ENCODE data around the gene ARHGEF11. TPM values are rescaled to one million over a fixed set of nuclear protein-coding genes. Genes with fewer than 3 reads are reported as not detected.

The ARHGEF11 gene
- polyA plus RNA-seq, 1 donor (not counting 4 experiments of a cell fraction or from before 2014, with no cell fraction given) = 8.0 TPM

DNA sequence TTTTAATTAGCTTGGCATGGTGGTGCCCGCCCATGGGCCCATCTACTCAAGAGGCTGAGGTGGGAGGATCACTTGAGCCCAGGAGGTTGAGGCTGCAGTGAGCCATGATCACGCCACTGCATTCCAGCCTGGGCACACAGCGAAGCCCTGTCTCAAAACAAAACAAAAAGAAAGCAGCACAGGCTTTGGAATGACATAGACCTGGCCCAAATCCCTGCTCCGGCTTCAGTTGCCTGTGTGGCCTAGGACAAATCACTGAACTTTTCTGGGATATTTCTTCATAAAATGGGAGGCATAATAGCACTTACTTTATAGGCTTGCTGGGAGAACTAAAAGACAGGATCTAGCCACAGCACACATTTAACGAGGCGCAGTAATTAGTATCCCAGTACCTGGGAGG, 149.6 kb downstream of the ARHGEF11 start:
- Histone ChIP-seq H2AFZ (ENCODE audit: control insufficient read depth, low read length) (no peak overlapping the region), H3K36me3 (ENCODE audit: control insufficient read depth in 2 of 2, extremely low read depth in 1 of 2, insufficient read depth in 2 of 2, low read length in 2 of 2) (no peaks in the 10 kb centered on the region), H3K9me3 (ENCODE audit: control insufficient read depth, low read depth, low read length) (no peaks in the 10 kb centered on the region), H3K27ac (ENCODE audit: control insufficient read depth, insufficient read depth, low read length) (peak overlapping the region; percentile 97), H3K4me1 (ENCODE audit: control insufficient read depth, extremely low read depth, insufficient read depth, low read length) (peaks cover 37% of the 10 kb centered on the region), H3K4me3 (ENCODE audit: control insufficient read depth in 2 of 3, extremely low read depth in 1 of 3, insufficient read depth in 2 of 3, low read depth in 1 of 3, low read length in 3 of 3) (no peak overlapping the region), H3K4me2 (ENCODE audit: control insufficient read depth, extremely low read depth, insufficient read depth, low read depth, low read length) (peak overlapping the region; percentile 90), H3K9me1 (ENCODE audit: control insufficient read depth, extremely low read depth, insufficient read depth, low read length) (no peaks in the 10 kb centered on the region), H4K20me1 (ENCODE audit: control insufficient read depth, extremely low read depth, insufficient read depth, low read length) (no peaks in the 10 kb centered on the region), H3K79me2 (ENCODE audit: control insufficient read depth, insufficient read depth, low read length) (no peaks in the 10 kb centered on the region), H3K27me3 (ENCODE audit: control insufficient read depth, extremely low read depth, insufficient read depth, low read length) (no peaks in the 10 kb centered on the region), H3K9ac (ENCODE audit: control insufficient read depth, extremely low read depth, insufficient read depth, low read length) (no peak overlapping the region)
- TF ChIP-seq, protein P1, sequence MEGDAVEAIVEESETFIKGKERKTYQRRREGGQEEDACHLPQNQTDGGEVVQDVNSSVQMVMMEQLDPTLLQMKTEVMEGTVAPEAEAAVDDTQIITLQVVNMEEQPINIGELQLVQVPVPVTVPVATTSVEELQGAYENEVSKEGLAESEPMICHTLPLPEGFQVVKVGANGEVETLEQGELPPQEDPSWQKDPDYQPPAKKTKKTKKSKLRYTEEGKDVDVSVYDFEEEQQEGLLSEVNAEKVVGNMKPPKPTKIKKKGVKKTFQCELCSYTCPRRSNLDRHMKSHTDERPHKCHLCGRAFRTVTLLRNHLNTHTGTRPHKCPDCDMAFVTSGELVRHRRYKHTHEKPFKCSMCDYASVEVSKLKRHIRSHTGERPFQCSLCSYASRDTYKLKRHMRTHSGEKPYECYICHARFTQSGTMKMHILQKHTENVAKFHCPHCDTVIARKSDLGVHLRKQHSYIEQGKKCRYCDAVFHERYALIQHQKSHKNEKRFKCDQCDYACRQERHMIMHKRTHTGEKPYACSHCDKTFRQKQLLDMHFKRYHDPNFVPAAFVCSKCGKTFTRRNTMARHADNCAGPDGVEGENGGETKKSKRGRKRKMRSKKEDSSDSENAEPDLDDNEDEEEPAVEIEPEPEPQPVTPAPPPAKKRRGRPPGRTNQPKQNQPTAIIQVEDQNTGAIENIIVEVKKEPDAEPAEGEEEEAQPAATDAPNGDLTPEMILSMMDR (optimal IDR thresholded peaks at IDR 0.05 in 1 of 3, IDR thresholded peaks at IDR 0.05 in 1 of 3, conservative IDR thresholded peaks at IDR 0.05 in 1 of 3; ENCODE audit: extremely low read depth in 1 of 3, insufficient read depth in 2 of 3, low read length in 3 of 3) = no peak
- TF ChIP-seq EZH2 (IDR thresholded peaks at IDR 0.05; ENCODE audit: low read length) = no peak
- DNase-seq (ENCODE audit: low read depth, low spot score) = no peak
- FAIRE-seq = no peak
- dilution Hi-C loops (cut with MboI; ENCODE audit: extremely low pct_ligation_motif_present, low sequenced_read_pairs) = no loop called here

GRCh38 chr1:156895455-156895812, 150.1 kb downstream of the ARHGEF11 start:
- Histone ChIP-seq H3K27ac (ENCODE audit: control insufficient read depth, insufficient read depth, low read length) (no peak overlapping the region), H3K36me3 (ENCODE audit: control insufficient read depth in 2 of 2, extremely low read depth in 1 of 2, insufficient read depth in 2 of 2, low read length in 2 of 2) (no peaks in the 10 kb centered on the region), H3K4me1 (ENCODE audit: control insufficient read depth, extremely low read depth, insufficient read depth, low read length) (peaks cover 37% of the 10 kb centered on the region), H3K9me1 (ENCODE audit: control insufficient read depth, extremely low read depth, insufficient read depth, low read length) (no peaks in the 10 kb centered on the region), H4K20me1 (ENCODE audit: control insufficient read depth, extremely low read depth, insufficient read depth, low read length) (no peaks in the 10 kb centered on the region), H3K9me3 (ENCODE audit: control insufficient read depth, low read depth, low read length) (no peaks in the 10 kb centered on the region), H3K9ac (ENCODE audit: control insufficient read depth, extremely low read depth, insufficient read depth, low read length) (no peak overlapping the region), H3K4me3 (ENCODE audit: control insufficient read depth in 2 of 3, extremely low read depth in 1 of 3, insufficient read depth in 2 of 3, low read depth in 1 of 3, low read length in 3 of 3) (no peak overlapping the region), H3K4me2 (ENCODE audit: control insufficient read depth, extremely low read depth, insufficient read depth, low read depth, low read length) (no peak overlapping the region), H3K27me3 (ENCODE audit: control insufficient read depth, extremely low read depth, insufficient read depth, low read length) (no peaks in the 10 kb centered on the region), H2AFZ (ENCODE audit: control insufficient read depth, low read length) (no peak overlapping the region), H3K79me2 (ENCODE audit: control insufficient read depth, insufficient read depth, low read length) (no peaks in the 10 kb centered on the region)
- FAIRE-seq (no peak), DNase-seq (ENCODE audit: low read depth, low spot score) (no peak)
- dilution Hi-C loops (cut with MboI; ENCODE audit: extremely low pct_ligation_motif_present, low sequenced_read_pairs) = no loop called here
- TF ChIP-seq, protein P1 (optimal IDR thresholded peaks at IDR 0.05 in 1 of 3, IDR thresholded peaks at IDR 0.05 in 1 of 3, conservative IDR thresholded peaks at IDR 0.05 in 1 of 3; ENCODE audit: extremely low read depth in 1 of 3, insufficient read depth in 2 of 3, low read length in 3 of 3) = no peak
- no peak for TF ChIP-seq EZH2 (IDR thresholded peaks at IDR 0.05; ENCODE audit: low read length)
